CD4-positive, alpha-beta T cell (primary cell): ENCODE measurements around the gene BCKDHB. TPM values are rescaled to one million over a fixed set of nuclear protein-coding genes. Genes with fewer than 3 reads are reported as not detected.

ENCODE experiments used
- ATAC-seq: fragments of 200-7000 bp; cut with Tn5 transposase; one replicate; pipeline ENCODE4 v1.10.0; 2022; ENCODE audit warnings: mild to moderate bottlenecking; ENCODE audit not compliant: poor library complexity
- CTCF ChIA-PET: fragments of 350-600 bp; sonication (Branson Sonifier 250); formaldehyde crosslinking; loops from one replicate; lab custom pipeline; 2021; ENCODE audit warnings: antibody characterized with exemption, inconsistent platforms; lab: Charles Lee
- POLR2A ChIA-PET: fragments of 350-600 bp; sonication (Branson Sonifier 250); formaldehyde crosslinking; loops from one replicate; lab custom pipeline; 2021; ENCODE audit warnings: antibody characterized with exemption, inconsistent platforms; lab: Charles Lee
- DNase-seq, 14 experiments: peaks; one replicate each; pipeline ENCODE4 v3.0.0-alpha.2; 2013 to 2020; ENCODE audit warnings: mixed read lengths in 2 of 14
- H3K27ac ChIP-seq, 2 donors: one replicate each; pipeline versions ENCODE4 v1.5.1 to v1.7.0; 2013; ENCODE audit warnings: low read length in 2 of 2, low read depth in 1 of 2, mild to moderate bottlenecking in 1 of 2
- H3K27me3 ChIP-seq, 2 experiments: 1 replicate in 1 of 2; 2 replicates in 1 of 2; pipeline versions ENCODE4 v1.6.1 to v1.7.0; 2013; ENCODE audit warnings: low read length in 2 of 2, control low read depth in 1 of 2, mild to moderate bottlenecking in 1 of 2, moderate library complexity in 1 of 2; ENCODE audit not compliant: insufficient read depth in 2 of 2, control insufficient read depth in 1 of 2
- H3K36me3 ChIP-seq: one replicate; pipeline ENCODE4 v1.6.1; 2013; ENCODE audit warnings: low read length, control low read depth; ENCODE audit not compliant: insufficient read depth
- H3K4me1 ChIP-seq: one replicate; pipeline ENCODE4 v1.6.1; 2013; ENCODE audit warnings: low read length, control low read depth; ENCODE audit not compliant: insufficient read depth
- H3K4me3 ChIP-seq: one replicate; pipeline ENCODE4 v1.5.1; 2013; ENCODE audit warnings: mild to moderate bottlenecking, low read length, moderate library complexity
- H3K9me3 ChIP-seq, 2 experiments: 1 replicate in 1 of 2; 2 replicates in 1 of 2; pipeline versions ENCODE4 v1.6.1 to v1.7.0; 2013; ENCODE audit warnings: low read length in 2 of 2, mild to moderate bottlenecking in 2 of 2, control low read depth in 1 of 2, moderate library complexity in 1 of 2; ENCODE audit not compliant: control insufficient read depth in 1 of 2, insufficient read depth in 1 of 2
- H3K27ac Mint-ChIP-seq: one replicate; pipeline ENCODE4 v1.8.0; 2020; ENCODE audit warnings: mixed read lengths
- H3K27me3 Mint-ChIP-seq: one replicate; pipeline ENCODE4 v1.8.0; 2021; ENCODE audit warnings: mixed read lengths
- H3K36me3 Mint-ChIP-seq: one replicate; pipeline ENCODE4 v1.8.0; 2021; ENCODE audit warnings: low read depth, mixed read lengths
- H3K4me1 Mint-ChIP-seq: one replicate; pipeline ENCODE4 v1.8.0; 2021; ENCODE audit warnings: low read depth, mixed read lengths
- H3K4me3 Mint-ChIP-seq: one replicate; pipeline ENCODE4 v1.8.0; 2020; ENCODE audit warnings: mild to moderate bottlenecking, mixed read lengths
- H3K9me3 Mint-ChIP-seq: one replicate; pipeline ENCODE4 v1.8.0; 2020; ENCODE audit warnings: mixed read lengths
- intact Hi-C, 2 experiments: fragments of 100-400 bp; cut with DNase I in 1 of 2; cut with micrococcal nuclease in 1 of 2; formaldehyde crosslinking; loops; one replicate each; pipeline versions ENCODE4 v1.15.1 to v1.9.0; 2023 to 2025; cut with DNase I, micrococcal nuclease
- total RNA-seq, 174 experiments: library from RNA in 2 of 174; stranded (reverse) in 2 of 174; gene quantifications; one replicate each; pipeline ENCODE4 v1.2.3 and lab custom pipeline; 2021 to 2026
- TF ChIP-seq, protein P1 (sequence below): fragments of 200-600 bp; IDR thresholded peaks from one replicate; pipeline ENCODE4 v1.8.0; 2022; ENCODE audit warnings: antibody characterized with exemption, mild to moderate bottlenecking

Gene BCKDHB
- total RNA-seq, 2 experiments from 2014 or later, result 7.8 to 8.1 TPM

DNA sequence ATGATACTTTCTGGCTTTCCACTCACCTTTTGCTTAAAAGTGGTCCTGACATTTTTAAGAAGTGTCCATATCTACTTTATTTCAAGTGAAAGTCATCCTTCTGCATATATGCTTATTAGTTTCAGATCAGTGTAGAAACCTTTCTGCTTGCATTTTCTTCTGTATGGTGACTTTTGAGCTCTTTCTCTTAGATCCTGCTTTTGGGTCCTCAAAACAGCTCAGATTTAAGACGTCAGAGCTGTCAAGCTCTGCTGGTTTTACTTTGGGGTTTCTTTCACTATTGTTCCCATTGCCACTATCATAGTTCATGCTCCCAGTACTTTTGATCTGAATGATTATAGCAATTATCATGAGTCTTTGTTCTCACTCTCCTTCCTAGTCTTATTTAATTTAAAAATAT, 41.7 kb downstream of the BCKDHB start:
- Mint-ChIP-seq H3K27me3 (no peaks in the 10 kb centered on the region), H3K36me3 (peaks cover 53% of the 10 kb centered on the region)

DNA sequence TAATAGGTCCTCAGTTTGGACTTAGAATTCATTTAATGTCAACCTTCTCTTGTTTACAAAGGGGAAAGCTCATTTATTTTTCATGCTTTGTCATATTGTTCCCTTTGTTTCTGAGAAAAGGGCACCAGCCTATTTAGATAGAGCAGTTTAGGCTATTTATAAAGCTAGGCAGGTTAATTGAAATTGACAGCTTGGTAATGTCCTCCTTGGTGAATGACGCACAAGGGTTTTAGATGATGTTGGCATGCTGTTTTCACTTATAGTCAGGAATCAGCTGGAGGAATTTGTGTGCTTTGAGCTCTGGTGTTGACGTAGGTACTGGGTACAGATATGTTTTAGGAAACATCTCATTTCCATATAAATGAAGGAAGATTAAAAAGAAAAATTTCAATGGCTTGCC, 45.2 kb downstream of the BCKDHB start:
- ATAC-seq (no peak), DNase-seq (no peak)
- no peak overlapping the region for H3K4me3 ChIP-seq
- POLR2A ChIA-PET, result no interaction called here
- H3K27me3 ChIP-seq, result no peaks in the 10 kb centered on the region
- H3K36me3 Mint-ChIP-seq, result peaks cover 24% of the 10 kb centered on the region
- no peaks in the 10 kb centered on the region for H3K4me1 ChIP-seq
- H3K4me1 Mint-ChIP-seq, result no peaks in the 10 kb centered on the region
- H3K9me3 ChIP-seq, result no peaks in the 10 kb centered on the region
- H3K27me3 Mint-ChIP-seq, result no peaks in the 10 kb centered on the region
- H3K27ac ChIP-seq, result no peak overlapping the region
- H3K4me3 Mint-ChIP-seq, result no peak overlapping the region
- H3K36me3 ChIP-seq, result no peaks in the 10 kb centered on the region
- intact Hi-C loops, result no loop called here
- TF ChIP-seq, protein P1, sequence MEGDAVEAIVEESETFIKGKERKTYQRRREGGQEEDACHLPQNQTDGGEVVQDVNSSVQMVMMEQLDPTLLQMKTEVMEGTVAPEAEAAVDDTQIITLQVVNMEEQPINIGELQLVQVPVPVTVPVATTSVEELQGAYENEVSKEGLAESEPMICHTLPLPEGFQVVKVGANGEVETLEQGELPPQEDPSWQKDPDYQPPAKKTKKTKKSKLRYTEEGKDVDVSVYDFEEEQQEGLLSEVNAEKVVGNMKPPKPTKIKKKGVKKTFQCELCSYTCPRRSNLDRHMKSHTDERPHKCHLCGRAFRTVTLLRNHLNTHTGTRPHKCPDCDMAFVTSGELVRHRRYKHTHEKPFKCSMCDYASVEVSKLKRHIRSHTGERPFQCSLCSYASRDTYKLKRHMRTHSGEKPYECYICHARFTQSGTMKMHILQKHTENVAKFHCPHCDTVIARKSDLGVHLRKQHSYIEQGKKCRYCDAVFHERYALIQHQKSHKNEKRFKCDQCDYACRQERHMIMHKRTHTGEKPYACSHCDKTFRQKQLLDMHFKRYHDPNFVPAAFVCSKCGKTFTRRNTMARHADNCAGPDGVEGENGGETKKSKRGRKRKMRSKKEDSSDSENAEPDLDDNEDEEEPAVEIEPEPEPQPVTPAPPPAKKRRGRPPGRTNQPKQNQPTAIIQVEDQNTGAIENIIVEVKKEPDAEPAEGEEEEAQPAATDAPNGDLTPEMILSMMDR, result no peak
- peaks cover 3% of the 10 kb centered on the region for H3K9me3 Mint-ChIP-seq
- no peak overlapping the region for H3K27ac Mint-ChIP-seq
- CTCF ChIA-PET, result interaction anchor here (1.0 kb wide), 1 partner anchor 12 kb away, joined by 4 read pairs; no protein-coding TSS in a partner anchor

More for the DNA sequence above, 41.7 kb downstream of the BCKDHB start:
- H3K4me3 Mint-ChIP-seq, result no peak overlapping the region
- ATAC-seq, result no peak
- Histone ChIP-seq H3K4me3 (no peak overlapping the region), H3K27ac (no peak overlapping the region), H3K36me3 (no peaks in the 10 kb centered on the region), H3K4me1 (no peaks in the 10 kb centered on the region), H3K27me3 (no peaks in the 10 kb centered on the region), H3K9me3 (no peaks in the 10 kb centered on the region)
- CTCF ChIA-PET, result no interaction called here
- TF ChIP-seq, protein P1, result no peak
- peaks cover 3% of the 10 kb centered on the region for H3K9me3 Mint-ChIP-seq
- H3K4me1 Mint-ChIP-seq, result no peaks in the 10 kb centered on the region
- DNase-seq, result no peak
- H3K27ac Mint-ChIP-seq, result no peak overlapping the region
- POLR2A ChIA-PET, result no interaction called here
- intact Hi-C loops, result no loop called here

DNA sequence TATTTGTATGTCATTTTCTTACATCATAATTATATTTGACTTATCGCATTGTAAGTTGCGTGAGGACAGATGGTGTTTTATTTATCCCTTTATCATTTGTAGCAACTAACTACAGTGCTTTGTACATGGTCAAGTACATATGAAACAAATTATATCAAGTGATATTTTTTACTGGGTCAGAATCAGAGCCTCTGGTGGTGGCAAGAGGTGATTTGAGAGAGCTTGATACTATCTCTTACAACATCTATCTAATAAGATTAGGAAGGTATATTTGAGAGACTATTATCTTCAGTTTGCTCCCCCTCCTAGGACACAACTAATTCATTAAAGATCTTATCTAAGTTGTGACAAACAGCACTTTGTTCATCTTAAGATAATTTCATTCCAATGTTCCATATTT, 47.7 kb downstream of the BCKDHB start:
- ATAC-seq (no peak), DNase-seq (no peak)
- Histone ChIP-seq H3K9me3 (no peaks in the 10 kb centered on the region), H3K4me1 (no peaks in the 10 kb centered on the region), H3K27ac (no peak overlapping the region), H3K36me3 (no peaks in the 10 kb centered on the region), H3K4me3 (no peak overlapping the region), H3K27me3 (no peaks in the 10 kb centered on the region)
- no peaks in the 10 kb centered on the region for H3K9me3 Mint-ChIP-seq
- ChIA-PET CTCF (no interaction called here), POLR2A (no interaction called here)
- H3K27me3 Mint-ChIP-seq, result no peaks in the 10 kb centered on the region
- H3K36me3 Mint-ChIP-seq, result peaks cover 2% of the 10 kb centered on the region
- H3K27ac Mint-ChIP-seq, result no peak overlapping the region
- no peak overlapping the region for H3K4me3 Mint-ChIP-seq
- no peaks in the 10 kb centered on the region for H3K4me1 Mint-ChIP-seq
- intact Hi-C loops, result no loop called here
- TF ChIP-seq, protein P1, result no peak
